ENCODE results near the gene C10orf90. TPM values are rescaled to one million over a fixed set of nuclear protein-coding genes. Genes with fewer than 3 reads are reported as not detected.

The C10orf90 gene
- total RNA-seq, 1 experiment from 2014 or later, result not detected

DNA sequence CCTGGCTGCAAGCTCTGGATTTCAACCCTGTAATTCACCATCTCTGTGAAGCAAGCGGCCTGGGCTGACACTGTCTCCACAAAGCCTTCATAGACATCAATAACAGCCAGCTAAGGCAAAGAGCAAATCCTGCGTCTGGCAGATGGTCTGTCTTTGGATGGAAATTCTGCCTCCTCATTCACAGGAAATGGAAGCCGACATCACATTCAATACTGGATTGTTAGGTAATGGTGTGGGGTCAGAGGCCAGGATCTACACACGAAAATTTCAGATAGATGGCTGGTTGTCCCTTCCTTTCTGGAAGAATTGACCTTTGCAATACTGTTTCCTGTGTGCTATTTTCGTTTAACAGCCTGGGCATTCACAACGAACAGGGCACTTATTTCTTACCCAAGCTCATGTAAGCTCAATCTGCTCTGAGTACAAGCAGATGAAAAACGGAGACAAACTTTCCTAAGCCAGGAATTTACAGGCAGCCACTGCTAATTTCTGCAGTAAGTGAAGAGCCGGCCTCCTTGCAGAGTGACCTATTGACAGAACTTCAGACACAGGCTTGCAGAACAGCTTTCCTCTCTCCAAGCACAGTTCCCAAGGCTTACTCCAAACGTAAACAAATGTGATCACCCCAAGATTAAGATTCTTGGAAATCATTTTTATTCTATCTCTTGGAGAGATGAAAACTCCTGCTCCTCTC lies 279.2 kb downstream of the C10orf90 start:
- Histone ChIP-seq H3K9ac (ENCODE audit: extremely low read depth, insufficient read length, low read length) (no peak overlapping the region), H2BK12ac (ENCODE audit: insufficient read length, low read depth, low read length) (no peak overlapping the region), H4K91ac (ENCODE audit: insufficient read length, low read depth, low read length) (no peak overlapping the region), H3K27ac (ENCODE audit: insufficient read length, low read depth, low read length) (no peak overlapping the region), H2AFZ (ENCODE audit: low read length) (no peak overlapping the region), H3T11ph (ENCODE audit: low read length) (no peak overlapping the region), H3K4ac (ENCODE audit: low read depth, low read length) (no peak overlapping the region), H3K79me1 (ENCODE audit: insufficient read depth, low read depth, low read length, poor library complexity, severe bottlenecking) (no peaks in the 10 kb centered on the region), H3K23me2 (ENCODE audit: insufficient read length, low read depth, low read length, poor library complexity, severe bottlenecking) (peaks cover 15% of the 10 kb centered on the region), H3K27me3 (ENCODE audit: insufficient read depth, low read length) (peaks cover 11% of the 10 kb centered on the region; the same call in 1 of the 2 replicates), H3K4me2 (ENCODE audit: insufficient read depth, insufficient read length, low read length) (no peak overlapping the region), H2AK5ac (ENCODE audit: insufficient read length, low read length) (no peak overlapping the region), H2BK20ac (ENCODE audit: low read depth, low read length, poor library complexity, severe bottlenecking) (no peak overlapping the region), H2BK5ac (ENCODE audit: insufficient read length, low read length) (no peak overlapping the region), H3K18ac (ENCODE audit: insufficient read length, low read depth, low read length) (no peak overlapping the region), H3K23ac (ENCODE audit: insufficient read length, low read depth, low read length) (no peak overlapping the region), H3K79me2 (ENCODE audit: insufficient read depth, low read length) (no peaks in the 10 kb centered on the region), H2BK15ac (ENCODE audit: low read depth, low read length) (no peak overlapping the region), H3K14ac (ENCODE audit: insufficient read depth, low read length) (no peak overlapping the region), H4K20me1 (ENCODE audit: control insufficient read depth, insufficient read depth, insufficient read length) (no peaks in the 10 kb centered on the region), H3K9me3 (ENCODE audit: control insufficient read depth, low read depth, low read length) (no peaks in the 10 kb centered on the region), H4K5ac (ENCODE audit: insufficient read length, low read depth, low read length) (no peak overlapping the region), H2BK120ac (ENCODE audit: low read depth, low read length, poor library complexity, severe bottlenecking) (no peak overlapping the region), H3K56ac (ENCODE audit: insufficient read length, low read depth, low read length) (no peak overlapping the region), H3K4me1 (ENCODE audit: insufficient read depth, low read length) (no peaks in the 10 kb centered on the region), H4K8ac (replicated peaks; ENCODE audit: insufficient read length, low read depth, low read length) (no peak overlapping the region)
- TF ChIP-seq, protein P1, sequence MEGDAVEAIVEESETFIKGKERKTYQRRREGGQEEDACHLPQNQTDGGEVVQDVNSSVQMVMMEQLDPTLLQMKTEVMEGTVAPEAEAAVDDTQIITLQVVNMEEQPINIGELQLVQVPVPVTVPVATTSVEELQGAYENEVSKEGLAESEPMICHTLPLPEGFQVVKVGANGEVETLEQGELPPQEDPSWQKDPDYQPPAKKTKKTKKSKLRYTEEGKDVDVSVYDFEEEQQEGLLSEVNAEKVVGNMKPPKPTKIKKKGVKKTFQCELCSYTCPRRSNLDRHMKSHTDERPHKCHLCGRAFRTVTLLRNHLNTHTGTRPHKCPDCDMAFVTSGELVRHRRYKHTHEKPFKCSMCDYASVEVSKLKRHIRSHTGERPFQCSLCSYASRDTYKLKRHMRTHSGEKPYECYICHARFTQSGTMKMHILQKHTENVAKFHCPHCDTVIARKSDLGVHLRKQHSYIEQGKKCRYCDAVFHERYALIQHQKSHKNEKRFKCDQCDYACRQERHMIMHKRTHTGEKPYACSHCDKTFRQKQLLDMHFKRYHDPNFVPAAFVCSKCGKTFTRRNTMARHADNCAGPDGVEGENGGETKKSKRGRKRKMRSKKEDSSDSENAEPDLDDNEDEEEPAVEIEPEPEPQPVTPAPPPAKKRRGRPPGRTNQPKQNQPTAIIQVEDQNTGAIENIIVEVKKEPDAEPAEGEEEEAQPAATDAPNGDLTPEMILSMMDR (conservative IDR thresholded peaks at IDR 0.05), result no peak
- Mint-ChIP-seq H3K27ac (no peak overlapping the region), H3K27me3 (ENCODE audit: low read depth) (peaks cover 48% of the 10 kb centered on the region), H3K36me3 (ENCODE audit: insufficient read depth in 1 of 3, low read depth in 3 of 3) (peaks cover 0 to 4% (median 2%) of the 10 kb centered on the region in 3 experiments; a peak in 1 of 7 replicates), H3K4me1 (peaks cover 12 to 14% of the 10 kb centered on the region in 2 experiments), H3K9me3 (0 out of 5 replicates have a peak, but pooled peaks cover 0 to 3% of the 10 kb centered on the region in 2 experiments), H3K4me3 (no peak overlapping the region)
- no CpG with 5 or more reads among the region's 9 CpGs for WGBS (ENCODE audit: extremely low coverage, insufficient read length, low lambda C conversion rate)
- DNase-seq, result no peak

Measured in H9 (cell line).